Left ventricle myocardium inferior (tissue), 1 donor: ENCODE results near the gene GPX7. TPM values are rescaled to one million over a fixed set of nuclear protein-coding genes. Genes with fewer than 3 reads are reported as not detected.
"Not testable (repeated sequence)": the region's sequence is repeated elsewhere in the genome, so short reads cannot be mapped to it uniquely, and the experiment has no call there.

Source experiments
- DNase-seq: peaks from one replicate; pipeline ENCODE4 v3.0.0-alpha.2; 2020
- H3K27ac ChIP-seq: fragments of 200-600 bp; replicated peaks from 2 replicates; pipeline ENCODE4 v1.8.0; 2021
- H3K27me3 ChIP-seq: fragments of 200-600 bp; 2 replicates; pipeline ENCODE4 v1.8.0; 2021; ENCODE audit warnings: low read depth
- H3K36me3 ChIP-seq: fragments of 200-600 bp; 2 replicates; pipeline ENCODE4 v1.8.0; 2021
- H3K4me1 ChIP-seq: fragments of 200-600 bp; 2 replicates; pipeline ENCODE4 v1.8.0; 2021
- H3K4me3 ChIP-seq: fragments of 200-600 bp; 2 replicates; pipeline ENCODE4 v1.8.0; 2021; ENCODE audit warnings: mild to moderate bottlenecking, moderate library complexity
- H3K9me3 ChIP-seq: fragments of 200-600 bp; replicated peaks from 2 replicates; pipeline ENCODE4 v1.8.0; 2021
- CTCF ChIP-seq: fragments of 200-600 bp; IDR thresholded peaks from 2 replicates; pipeline ENCODE4 v1.8.0; 2021; ENCODE audit warnings: antibody characterized with exemption, mild to moderate bottlenecking, borderline replicate concordance
- intact Hi-C: fragments of 100-400 bp; cut with micrococcal nuclease; formaldehyde crosslinking; loops from one replicate; pipeline ENCODE4 v1.11.0; 2022
- total RNA-seq: library from RNA; stranded (reverse); fragmentation: NEBNext Ultra II Directional; extraction: Animal tissue kit (Norgen Biotek cat#: 25700); gene quantifications from one replicate; pipeline ENCODE4 v1.2.1, GENCODE V29; 2021
- donor health status: DM: no; HTN: yes; CAD: no; lungs with severe emphysema.

Gene GPX7
- total RNA-seq, 1 donor from 2014 or later = 5.2 TPM

- no peak for DNase-seq
- Histone ChIP-seq H3K4me1 (no peaks in the 10 kb centered on the region), H3K9me3 (no peaks in the 10 kb centered on the region), H3K36me3 (no peaks in the 10 kb centered on the region), H3K27ac (no peak overlapping the region), H3K27me3 (no peaks in the 10 kb centered on the region), H3K4me3 (no peak overlapping the region)
- intact Hi-C loops = no loop called here
- no peak for TF ChIP-seq CTCF
Observed at GRCh38 chr1:52576074-52576473, 26.1 kb upstream of the GPX7 start.

- H3K36me3 ChIP-seq, H3K4me3 ChIP-seq, H3K27me3 ChIP-seq, H3K4me1 ChIP-seq, DNase-seq, intact Hi-C loops, H3K9me3 ChIP-seq, H3K27ac ChIP-seq: not testable (repeated sequence)
Observed at GRCh38 chr1:52578066-52578465, 24.1 kb upstream of the GPX7 start.

GRCh38 chr1:52579415-52579814 is 22.8 kb upstream of the GPX7 start:
- intact Hi-C loops = no loop called here

GRCh38 chr1:52580283-52580682 is 21.9 kb upstream of the GPX7 start:
- Histone ChIP-seq H3K27ac (no peak overlapping the region), H3K9me3 (no peaks in the 10 kb centered on the region), H3K36me3 (no peaks in the 10 kb centered on the region), H3K4me1 (no peaks in the 10 kb centered on the region), H3K27me3 (no peaks in the 10 kb centered on the region), H3K4me3 (no peak overlapping the region)
- DNase-seq = no peak
- intact Hi-C loops = no loop called here
- no peak for TF ChIP-seq CTCF

More at GRCh38 chr1:52579415-52579814, 22.8 kb upstream of the GPX7 start:
- no peaks in the 10 kb centered on the region for H3K36me3 ChIP-seq
- TF ChIP-seq CTCF = no peak
- no peaks in the 10 kb centered on the region for H3K4me1 ChIP-seq
- no peaks in the 10 kb centered on the region for H3K9me3 ChIP-seq
- no peaks in the 10 kb centered on the region for H3K27me3 ChIP-seq
- no peak overlapping the region for H3K27ac ChIP-seq
- DNase-seq = no peak
- no peak overlapping the region for H3K4me3 ChIP-seq

GRCh38 chr1:52582116-52582696 is 20.0 kb upstream of the GPX7 start:
- H3K9me3 ChIP-seq = no peaks in the 10 kb centered on the region
- no peak for DNase-seq
- no peaks in the 10 kb centered on the region for H3K36me3 ChIP-seq
- no peak overlapping the region for H3K4me3 ChIP-seq
- H3K27ac ChIP-seq = no peak overlapping the region
- H3K27me3 ChIP-seq = no peaks in the 10 kb centered on the region
- intact Hi-C loops = no loop called here
- TF ChIP-seq CTCF = no peak
- no peaks in the 10 kb centered on the region for H3K4me1 ChIP-seq

GRCh38 chr1:52585474-52585873 is 16.7 kb upstream of the GPX7 start:
- no peak for DNase-seq
- intact Hi-C loops = no loop called here
- Histone ChIP-seq H3K27me3 (no peaks in the 10 kb centered on the region), H3K9me3 (no peaks in the 10 kb centered on the region), H3K4me1 (no peaks in the 10 kb centered on the region), H3K4me3 (no peak overlapping the region), H3K36me3 (no peaks in the 10 kb centered on the region), H3K27ac (no peak overlapping the region)
- TF ChIP-seq CTCF = no peak
